GM19438 (cell line): ENCODE measurements around the gene TREML2.

ENCODE experiments used
- ATAC-seq: cut with Tn5 transposase; IDR thresholded peaks from one replicate; pipeline ENCODE4 v1.9.1; 2021; ENCODE audit warnings: low read depth; ENCODE audit not compliant: unreplicated experiment

The TREML2 gene

GRCh38 chr6:41181566-41181965, 19.4 kb downstream of the TREML2 start:
- no peak for ATAC-seq

GRCh38 chr6:41179163-41179562, 21.8 kb downstream of the TREML2 start:
- no peak for ATAC-seq

- ATAC-seq, result no peak
Measured at GRCh38 chr6:41177695-41178094, 23.3 kb downstream of the TREML2 start.

GRCh38 chr6:41177287-41177686, 23.7 kb downstream of the TREML2 start:
- no peak for ATAC-seq

GRCh38 chr6:41176189-41176588, 24.8 kb downstream of the TREML2 start:
- no peak for ATAC-seq

GRCh38 chr6:41175084-41175483, 25.9 kb downstream of the TREML2 start:
- ATAC-seq, result no peak

- ATAC-seq, result no peak
Measured at GRCh38 chr6:41174610-41175009, 26.3 kb downstream of the TREML2 start.

- ATAC-seq, result no peak
Measured at GRCh38 chr6:41171908-41172307, 29.0 kb downstream of the TREML2 start.

- no peak for ATAC-seq
Measured at GRCh38 chr6:41170547-41171160, 30.3 kb downstream of the TREML2 start.

GRCh38 chr6:41167173-41167963, 33.6 kb downstream of the TREML2 start:
- no peak for ATAC-seq

GRCh38 chr6:41164551-41165120, 36.3 kb downstream of the TREML2 start:
- ATAC-seq, result no peak

- no peak for ATAC-seq
Measured at GRCh38 chr6:41163419-41163717, 37.6 kb downstream of the TREML2 start.

- no peak for ATAC-seq
Measured at GRCh38 chr6:41162687-41163418, 38.1 kb downstream of the TREML2 start, which contains the start of gene TREM2. Gene TREM2 (minus strand): TSS chr6:41163116. CDS start chr6:41163082, 34 bp downstream.

GRCh38 chr6:41161851-41162552, 38.9 kb downstream of the TREML2 start:
- ATAC-seq, result no peak

- ATAC-seq, result no peak
Measured at GRCh38 chr6:41161380-41161779, 39.6 kb downstream of the TREML2 start.

- ATAC-seq, result no peak
Measured at GRCh38 chr6:41160933-41161332, 40.0 kb downstream of the TREML2 start.

GRCh38 chr6:41159415-41160082, 41.4 kb downstream of the TREML2 start:
- ATAC-seq, result no peak

- ATAC-seq, result no peak
Measured at GRCh38 chr6:41157323-41157722, 43.6 kb downstream of the TREML2 start.

GRCh38 chr6:41156771-41157170, 44.2 kb downstream of the TREML2 start:
- no peak for ATAC-seq

GRCh38 chr6:41156001-41156400, 44.9 kb downstream of the TREML2 start:
- ATAC-seq, result no peak
